ENCODE data around the gene SDF2L1.
A peak's percentile ranks its signal among the peaks of the same experiment; 100 is the strongest.
"Not testable (repeated sequence)": the region's sequence is repeated elsewhere in the genome, so short reads cannot be mapped to it uniquely, and the experiment has no call there.

SDF2L1 gene, protein sequence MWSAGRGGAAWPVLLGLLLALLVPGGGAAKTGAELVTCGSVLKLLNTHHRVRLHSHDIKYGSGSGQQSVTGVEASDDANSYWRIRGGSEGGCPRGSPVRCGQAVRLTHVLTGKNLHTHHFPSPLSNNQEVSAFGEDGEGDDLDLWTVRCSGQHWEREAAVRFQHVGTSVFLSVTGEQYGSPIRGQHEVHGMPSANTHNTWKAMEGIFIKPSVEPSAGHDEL

GRCh38 chr22:21641789-21642583 is at the start of gene SDF2L1:
SDF2L1 (plus strand) TSS chr22:21642302; CDS start chr22:21642337, 35 bp downstream.
- in situ Hi-C loops (cut with HindIII; ENCODE audit: low pct_ligation_motif_present, low pct_unique_long_range_greater_than_20kb, low sequenced_read_pairs): no loop called here
- DNase-seq: peak; percentile 97

- DNase-seq: no peak
Observed at GRCh38 chr22:21592422-21592821, 49.7 kb upstream of the SDF2L1 start.

DNA sequence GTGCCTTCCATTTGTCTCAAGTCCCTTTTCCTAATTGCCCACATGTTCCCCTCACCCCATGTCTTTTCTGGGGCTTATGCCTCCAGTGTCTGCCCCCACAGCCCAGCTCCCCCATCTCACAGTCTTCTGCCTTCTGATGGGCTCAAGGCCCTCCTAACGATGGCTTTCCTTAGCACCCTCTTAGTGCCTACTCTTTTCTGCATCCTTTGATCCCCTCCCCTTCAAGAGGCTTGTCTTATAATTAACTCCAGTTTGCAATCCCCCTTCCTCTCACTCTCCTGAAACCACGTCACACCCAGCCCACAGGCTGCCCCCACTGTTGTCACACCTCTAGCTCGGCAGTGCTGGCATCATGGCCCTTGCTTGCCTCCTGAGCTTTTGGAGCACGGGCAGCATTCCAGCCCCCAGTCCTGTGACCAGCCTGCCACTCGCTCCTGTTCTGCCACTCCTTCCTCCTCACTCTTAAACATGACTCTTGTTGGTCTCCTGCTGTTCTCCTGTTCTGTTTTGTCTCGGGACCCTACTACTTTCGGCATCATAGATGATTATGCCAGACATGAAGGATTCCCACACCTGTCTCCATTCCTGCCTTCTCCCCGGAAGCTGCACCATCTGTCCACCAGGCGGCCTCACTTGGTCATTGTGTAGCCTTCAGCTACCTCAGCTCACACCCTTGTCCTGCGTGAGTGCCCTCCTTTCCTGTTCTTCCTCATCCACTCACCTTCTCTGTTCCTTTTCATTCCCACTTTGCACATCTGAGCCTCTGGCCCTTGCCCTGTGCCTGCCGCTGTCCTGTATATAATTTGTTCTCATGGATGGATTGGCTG is 48.5 kb upstream of the SDF2L1 start:
- in situ Hi-C loops (cut with HindIII; ENCODE audit: low pct_ligation_motif_present, low pct_unique_long_range_greater_than_20kb, low sequenced_read_pairs): no loop called here
- no peak for DNase-seq

More at GRCh38 chr22:21592422-21592821, 49.7 kb upstream of the SDF2L1 start:
- in situ Hi-C loops (cut with HindIII; ENCODE audit: low pct_ligation_motif_present, low pct_unique_long_range_greater_than_20kb, low sequenced_read_pairs): no loop called here

GRCh38 chr22:21594865-21595452 is 47.1 kb upstream of the SDF2L1 start:
- DNase-seq: no peak
- in situ Hi-C loops (cut with HindIII; ENCODE audit: low pct_ligation_motif_present, low pct_unique_long_range_greater_than_20kb, low sequenced_read_pairs): no loop called here

DNA sequence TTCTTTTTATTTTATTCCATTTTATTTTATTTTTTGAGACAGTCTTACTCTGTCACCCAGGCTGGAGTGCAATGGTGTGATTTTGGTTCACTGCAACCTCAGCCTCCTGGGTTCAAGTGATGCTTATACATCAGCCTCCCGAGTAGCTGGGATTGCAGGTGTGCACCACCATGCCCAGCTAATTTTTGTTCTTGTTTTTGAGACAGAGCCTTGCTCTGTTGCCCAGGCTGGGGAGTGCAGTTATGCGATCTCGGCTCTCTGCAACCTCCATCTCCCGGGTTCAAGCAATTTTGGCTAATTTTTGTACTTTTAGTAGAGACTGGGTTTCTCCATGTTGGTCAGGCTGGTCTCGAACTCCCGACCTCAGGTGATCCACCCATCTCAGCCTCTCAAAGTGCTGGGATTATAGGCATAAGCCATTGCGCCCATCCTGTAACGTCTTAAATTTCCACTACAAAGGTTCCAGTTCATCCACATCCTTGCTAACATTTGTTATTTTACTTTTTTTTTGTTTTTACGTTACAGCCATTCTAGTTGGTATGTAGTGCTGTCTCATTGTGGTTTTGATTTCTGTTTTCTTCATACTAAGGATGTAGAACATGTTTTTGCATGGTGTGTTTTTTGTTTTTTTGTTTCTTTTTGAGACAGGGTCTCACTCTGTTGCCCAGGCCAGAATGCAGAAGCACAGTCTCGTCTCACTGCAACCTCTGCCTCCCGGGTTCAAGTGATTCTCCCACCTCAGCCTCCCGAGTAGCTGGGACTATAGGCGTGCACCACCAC is 45.6 kb upstream of the SDF2L1 start:
- DNase-seq; in situ Hi-C loops (cut with HindIII; ENCODE audit: low pct_ligation_motif_present, low pct_unique_long_range_greater_than_20kb, low sequenced_read_pairs): not testable (repeated sequence)

DNA sequence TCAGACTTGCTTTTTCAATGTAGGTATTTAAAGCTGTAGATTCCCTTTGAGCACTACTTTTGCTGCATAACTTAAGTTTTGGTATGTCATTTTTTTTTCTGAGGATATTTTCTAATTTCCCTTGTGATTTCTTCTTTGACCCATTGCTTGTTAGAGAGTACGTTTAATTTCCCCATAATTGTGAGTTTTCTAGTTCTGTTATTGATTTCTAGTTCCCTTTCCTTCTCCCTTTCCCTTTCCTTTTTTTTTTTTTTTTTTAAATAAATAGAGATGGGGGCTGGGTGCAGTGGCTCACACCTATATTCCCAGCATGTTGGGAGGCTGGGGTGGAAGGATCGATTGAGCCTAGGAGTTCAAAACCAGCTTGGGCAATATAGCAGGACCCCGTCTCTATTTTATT is 43.8 kb upstream of the SDF2L1 start:
- DNase-seq: no peak
- in situ Hi-C loops (cut with HindIII; ENCODE audit: low pct_ligation_motif_present, low pct_unique_long_range_greater_than_20kb, low sequenced_read_pairs): no loop called here

- DNase-seq: no peak
- in situ Hi-C loops (cut with HindIII; ENCODE audit: low pct_ligation_motif_present, low pct_unique_long_range_greater_than_20kb, low sequenced_read_pairs): no loop called here
Observed at GRCh38 chr22:21599053-21599893, 42.8 kb upstream of the SDF2L1 start.

DNA sequence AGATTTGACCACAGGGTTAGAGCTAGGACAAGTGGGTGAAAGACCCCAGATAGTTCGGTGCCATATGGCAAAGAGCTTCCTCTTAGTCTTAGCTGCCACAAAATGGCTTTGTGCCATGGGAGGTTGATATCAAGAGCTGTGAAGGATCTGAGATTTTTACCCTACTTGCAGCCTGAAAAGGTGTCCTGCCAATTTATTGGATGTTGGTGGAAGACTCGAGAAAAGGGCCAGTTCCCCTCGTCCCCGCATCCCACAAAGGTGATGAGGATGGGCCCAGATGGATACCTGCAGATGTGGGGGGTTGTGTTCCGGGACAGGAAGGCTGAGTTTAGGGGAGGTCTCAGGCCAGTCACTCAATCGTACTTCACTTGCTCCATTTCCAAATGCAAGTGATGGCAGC is 39.5 kb upstream of the SDF2L1 start:
- DNase-seq: no peak
- in situ Hi-C loops (cut with HindIII; ENCODE audit: low pct_ligation_motif_present, low pct_unique_long_range_greater_than_20kb, low sequenced_read_pairs): no loop called here

DNA sequence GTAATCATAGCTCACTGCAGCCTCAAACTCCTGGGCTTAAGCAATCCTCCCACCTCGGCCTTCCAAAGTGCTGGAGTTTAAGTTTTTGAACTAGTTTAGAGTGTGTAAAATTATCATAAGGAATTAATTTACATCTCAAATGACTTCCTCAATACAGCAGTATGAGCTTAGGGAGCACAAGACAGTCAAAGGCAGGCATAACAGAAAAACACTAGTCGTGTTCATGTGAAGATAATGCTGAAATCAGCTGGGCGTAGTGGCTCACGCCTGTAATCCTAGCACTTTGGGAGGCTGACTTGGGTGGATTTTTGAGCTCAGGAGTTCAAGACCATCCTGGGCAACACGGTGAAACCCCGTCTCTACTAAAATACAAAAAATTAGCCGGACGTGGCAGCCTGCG is 38.1 kb upstream of the SDF2L1 start:
- no peak for DNase-seq
- in situ Hi-C loops (cut with HindIII; ENCODE audit: low pct_ligation_motif_present, low pct_unique_long_range_greater_than_20kb, low sequenced_read_pairs): no loop called here

DNA sequence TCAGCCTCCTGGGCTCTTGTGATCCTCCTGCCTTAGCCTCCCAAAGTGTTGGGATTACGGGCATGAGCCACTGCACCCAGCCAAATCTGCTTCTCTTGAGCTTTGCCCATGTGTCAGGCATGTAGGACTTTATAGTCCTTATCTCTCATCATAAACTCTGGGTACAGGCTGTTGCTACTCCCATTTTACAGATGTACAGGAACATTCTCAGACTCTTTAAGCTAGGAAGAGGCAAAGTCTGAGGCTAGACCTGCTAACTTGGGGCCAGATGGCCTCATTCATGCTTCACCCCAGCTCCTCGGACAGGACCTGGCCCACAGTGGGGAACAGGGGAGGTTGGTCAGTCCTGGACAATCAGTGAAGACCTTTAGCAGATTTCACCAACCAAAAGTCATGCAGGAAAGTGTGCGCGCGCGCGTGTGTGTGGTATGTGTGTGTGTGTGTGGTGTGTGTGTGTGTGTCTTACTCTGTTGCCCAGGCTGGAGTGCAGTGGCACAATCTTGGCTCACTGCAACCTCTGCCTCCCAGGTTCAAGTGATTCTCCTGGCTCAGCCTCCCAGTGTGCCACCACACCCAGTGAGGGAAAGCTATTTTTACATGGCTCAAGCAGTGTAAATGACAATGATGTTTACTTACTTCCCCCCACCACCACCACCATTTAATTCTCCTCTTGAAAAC is 36.1 kb upstream of the SDF2L1 start:
- no peak for DNase-seq
- in situ Hi-C loops (cut with HindIII; ENCODE audit: low pct_ligation_motif_present, low pct_unique_long_range_greater_than_20kb, low sequenced_read_pairs): no loop called here

DNA sequence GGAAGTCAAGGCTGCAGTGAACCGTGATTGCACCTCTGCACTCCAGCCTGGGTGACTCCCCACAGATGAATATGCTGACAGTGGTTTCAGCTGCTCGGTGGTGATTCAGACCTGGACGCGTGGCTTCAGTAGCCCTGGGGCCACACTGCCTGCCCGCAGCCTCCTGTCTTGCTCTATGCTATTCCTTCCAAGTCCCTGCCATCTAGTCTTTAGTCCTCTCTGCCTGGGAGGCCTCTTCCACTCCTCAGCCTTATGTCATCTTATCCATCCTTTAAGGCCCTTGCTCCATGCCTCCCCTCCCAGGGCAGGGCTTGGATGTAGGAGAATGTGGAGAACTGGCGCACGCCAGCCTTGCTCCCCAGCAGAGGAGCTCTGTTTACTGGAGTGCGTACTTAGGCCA is 35.3 kb upstream of the SDF2L1 start:
- in situ Hi-C loops (cut with HindIII; ENCODE audit: low pct_ligation_motif_present, low pct_unique_long_range_greater_than_20kb, low sequenced_read_pairs): no loop called here
- no peak for DNase-seq

DNA sequence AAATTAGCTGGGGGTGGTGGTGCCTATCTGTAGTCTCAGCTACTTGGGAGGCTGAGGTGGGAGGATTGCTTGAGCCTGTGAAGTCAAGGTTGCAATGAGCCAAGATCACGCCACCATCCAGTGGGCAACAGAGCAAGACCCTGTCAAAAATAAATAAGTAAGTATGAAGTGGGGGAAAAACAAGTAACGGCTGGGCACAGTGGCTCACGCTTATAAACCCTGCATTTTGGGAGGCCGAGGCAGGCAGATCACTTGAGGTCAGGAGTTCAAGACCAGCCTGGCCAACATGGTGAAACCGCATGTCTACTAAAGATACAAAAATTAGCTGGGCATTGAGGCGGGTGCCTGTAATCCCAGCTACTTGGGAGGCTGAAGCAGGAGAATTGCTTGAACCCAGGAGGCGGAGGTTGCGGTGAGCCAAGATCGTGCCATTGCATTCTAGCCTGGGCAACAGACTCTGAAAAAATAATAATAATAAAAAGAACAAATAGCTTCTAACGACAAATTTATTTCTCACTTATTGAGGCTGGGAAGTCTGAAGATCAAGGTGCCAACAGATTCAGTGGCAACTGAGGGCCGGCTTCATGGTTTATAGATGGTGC is 32.4 kb upstream of the SDF2L1 start:
- in situ Hi-C loops (cut with HindIII; ENCODE audit: low pct_ligation_motif_present, low pct_unique_long_range_greater_than_20kb, low sequenced_read_pairs); DNase-seq: not testable (repeated sequence)

GRCh38 chr22:21611210-21611977 is 30.7 kb upstream of the SDF2L1 start:
- in situ Hi-C loops (cut with HindIII; ENCODE audit: low pct_ligation_motif_present, low pct_unique_long_range_greater_than_20kb, low sequenced_read_pairs): no loop called here
- no peak for DNase-seq

- in situ Hi-C loops (cut with HindIII; ENCODE audit: low pct_ligation_motif_present, low pct_unique_long_range_greater_than_20kb, low sequenced_read_pairs): no loop called here
Observed at GRCh38 chr22:21612858-21613257, 29.2 kb upstream of the SDF2L1 start.

DNA sequence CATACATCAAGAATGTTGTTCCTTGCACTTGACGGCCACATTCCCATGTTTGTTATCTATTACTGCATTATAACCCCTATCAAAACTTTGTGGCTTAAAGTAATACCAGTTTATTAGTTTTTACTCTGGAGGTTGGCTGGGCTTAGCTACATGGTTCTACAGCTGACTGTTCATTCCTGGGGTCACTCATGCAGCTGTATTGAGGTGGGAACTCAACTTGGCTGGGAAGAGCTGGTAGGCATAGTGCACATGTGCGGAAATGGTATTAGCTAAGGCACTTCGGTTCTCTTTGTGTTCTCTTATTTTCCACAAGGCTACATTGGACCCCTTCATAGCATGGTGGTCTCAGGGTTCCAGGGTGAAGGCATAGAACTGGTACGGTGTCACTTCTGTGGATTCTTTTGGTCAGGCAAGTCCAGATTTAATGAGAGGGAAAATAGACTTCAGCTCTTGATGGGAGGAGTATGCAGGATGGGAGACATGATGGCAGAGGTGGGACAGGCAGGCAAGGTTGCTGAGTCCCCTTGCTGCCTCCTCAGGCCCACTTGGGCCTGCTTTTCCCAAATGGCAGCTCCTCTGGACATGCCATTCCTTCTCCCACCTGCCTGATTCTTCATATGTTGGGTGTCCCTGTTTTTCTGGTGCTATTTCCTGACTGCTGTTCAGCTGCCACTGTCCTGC is 28.4 kb upstream of the SDF2L1 start:
- DNase-seq: no peak
- in situ Hi-C loops (cut with HindIII; ENCODE audit: low pct_ligation_motif_present, low pct_unique_long_range_greater_than_20kb, low sequenced_read_pairs): no loop called here

More at GRCh38 chr22:21612858-21613257, 29.2 kb upstream of the SDF2L1 start:
- no peak for DNase-seq
